GM12878 (cell line): Measurements from ENCODE around the gene ARMC9. TPM values are rescaled to one million over a fixed set of nuclear protein-coding genes. Genes with fewer than 3 reads are reported as not detected.

Experiments
- ATAC-seq: fragments of 200-7000 bp; cut with Tn5 transposase; 3 replicates; pipeline ENCODE4 v1.9.1; 2020; ENCODE audit warnings: mild to moderate bottlenecking, moderate library complexity
- BruUV-seq: library from RNA; stranded (reverse); fragments of 400-500 nt; replicated peaks from 2 replicates; lab custom pipeline; 2021; lab: Mats Ljungman, UMichigan
- CTCF ChIA-PET: fragments of 300-600 bp; sonication (Branson Sonifier 250); formaldehyde crosslinking; extraction: SDS; loops from one replicate; lab custom pipeline; 2021; ENCODE audit warnings: inconsistent platforms; lab: Yijun Ruan, JAX
- POLR2A ChIA-PET: fragments of 350-600 bp; formaldehyde crosslinking; extraction: SDS; loops from one replicate; lab custom pipeline; 2021; ENCODE audit warnings: inconsistent platforms; lab: Charles Lee
- RAD21 ChIA-PET: fragments of 300-600 bp; sonication (Branson Sonifier 250); formaldehyde crosslinking; loops from one replicate; lab custom pipeline; 2023; ENCODE audit warnings: antibody characterized with exemption; ENCODE audit not compliant: unreplicated experiment; lab: Charles Lee
- SMC1A ChIA-PET: fragments of 300-600 bp; sonication (Branson Sonifier 250); formaldehyde crosslinking; loops from one replicate; lab custom pipeline; 2023; ENCODE audit not compliant: unreplicated experiment, uncharacterized antibody; lab: Charles Lee
- DNase-seq: peaks from one replicate; pipeline ENCODE4 v3.0.0-alpha.2; 2011; ENCODE audit warnings: low read depth, low spot score
- FAIRE-seq: peaks from 3 replicates; lab custom pipeline; 2011; peaks lifted over from hg19 to GRCh38; lab: Jason Lieb, UNC
- H2AFZ ChIP-seq: 2 replicates; pipeline ENCODE4 v1.6.0; 2011; ENCODE audit warnings: low read depth, low read length, control low read depth; ENCODE audit not compliant: control insufficient read depth
- H3K27ac ChIP-seq: 2 replicates; pipeline ENCODE4 v1.5.1; 2011; ENCODE audit warnings: control low read depth; ENCODE audit not compliant: control insufficient read depth, insufficient read depth
- H3K27me3 ChIP-seq, 2 experiments: replicated peaks in 1 of 2; 2 replicates each; pipeline versions ENCODE4 v1.6.0 to v1.6.1; 2011; ENCODE audit warnings: low read length in 1 of 2; ENCODE audit not compliant: control insufficient read depth in 2 of 2, insufficient read depth in 2 of 2
- H3K36me3 ChIP-seq, 2 experiments: 2 replicates each; pipeline ENCODE4 v1.5.1; 2011; ENCODE audit warnings: low read length in 1 of 2; ENCODE audit not compliant: control insufficient read depth in 2 of 2, insufficient read depth in 2 of 2
- H3K4me1 ChIP-seq: 2 replicates; pipeline ENCODE4 v1.6.1; 2011; ENCODE audit warnings: mild to moderate bottlenecking, low read length, moderate library complexity, mixed read lengths; ENCODE audit not compliant: control insufficient read depth, insufficient read depth
- H3K4me2 ChIP-seq: 2 replicates; pipeline ENCODE4 v1.6.0; 2011; ENCODE audit warnings: control low read depth; ENCODE audit not compliant: control insufficient read depth, insufficient read depth
- H3K4me3 ChIP-seq: fragments of 200-600 bp; sonication (generic); 2 replicates; pipeline ENCODE4 v1.5.1; 2016
- H3K79me2 ChIP-seq: 2 replicates; pipeline ENCODE4 v1.6.0; 2011; ENCODE audit warnings: low read length; ENCODE audit not compliant: control insufficient read depth, insufficient read depth
- H3K9ac ChIP-seq: 2 replicates; pipeline ENCODE4 v1.8.0; 2011; ENCODE audit warnings: low read length, control low read depth, mixed read lengths; ENCODE audit not compliant: control insufficient read depth, insufficient read depth
- H3K9me3 ChIP-seq: replicated peaks from 3 replicates; pipeline ENCODE4 v1.5.1; 2011; ENCODE audit warnings: mild to moderate bottlenecking, low read length; ENCODE audit not compliant: control insufficient read depth, insufficient read depth
- H4K20me1 ChIP-seq: 2 replicates; pipeline ENCODE4 v1.6.0; 2011; ENCODE audit not compliant: control insufficient read depth, insufficient read depth
- BHLHE40 ChIP-seq, 2 experiments: fragments of 450-650 bp in 1 of 2; IDR thresholded peaks; 2 replicates each; pipeline ENCODE4 v1.6.1; 2011 to 2017; ENCODE audit warnings: low read depth in 2 of 2, borderline replicate concordance in 1 of 2, improper control_type of control experiment in 1 of 2, low read length in 1 of 2, mild to moderate bottlenecking in 1 of 2
- CHD1 ChIP-seq: IDR thresholded peaks from 2 replicates; pipeline ENCODE4 v1.6.1; 2012; ENCODE audit warnings: low read depth, low read length, improper control_type of control experiment
- MTA3 ChIP-seq: IDR thresholded peaks from 2 replicates; pipeline ENCODE4 v1.6.1; 2012; ENCODE audit warnings: low read length, inconsistent platforms, borderline replicate concordance
- NFYB ChIP-seq: IDR thresholded peaks from 2 replicates; pipeline ENCODE4 v1.6.1; 2011; ENCODE audit warnings: low read depth, mild to moderate bottlenecking, low read length, improper control_type of control experiment, moderate library complexity; ENCODE audit not compliant: insufficient read depth
- RAD51 ChIP-seq: fragments of 450-650 bp; IDR thresholded peaks from 2 replicates; pipeline ENCODE4 v1.6.1; 2016; ENCODE audit warnings: moderate library complexity, mild to moderate bottlenecking, inconsistent platforms
- TCF3 ChIP-seq: IDR thresholded peaks from 2 replicates; pipeline ENCODE4 v1.6.1; 2012; ENCODE audit warnings: low read depth, mild to moderate bottlenecking, low read length, borderline replicate concordance; ENCODE audit not compliant: insufficient read depth
- ZNF24 ChIP-seq: fragments of 450-650 bp; IDR thresholded peaks from 2 replicates; pipeline ENCODE4 v1.6.1; 2017; ENCODE audit warnings: antibody characterized with exemption, mild to moderate bottlenecking
- WGBS: methylation state at CpG from one replicate; pipeline ENCODE4 v1.1.6; 2016; ENCODE audit warnings: low lambda C conversion rate; ENCODE audit not compliant: insufficient replicate concordance, insufficient coverage; ENCODE audit errors: missing lambda C conversion rate; 5-methylcytosine and 5-hydroxymethylcytosine counted together
- in situ Hi-C: fragments of 300-500 bp; cut with MboI; formaldehyde crosslinking; loops from 9 replicates; pipeline ENCODE4 v1.14.3; 2018; ENCODE audit warnings: mixed read lengths
- intact Hi-C: fragments of 100-400 bp; cut with micrococcal nuclease; formaldehyde crosslinking; loops from one replicate; pipeline ENCODE4 v1.14.2; 2022; ENCODE audit not compliant: unreplicated experiment
- polyA plus RNA-seq, 11 experiments: library from polyadenylated mRNA; depleted of rRNA in 4 of 11; unstranded in 6 of 11; stranded (reverse) in 5 of 11; fragments of >200 nt; fragmentation: Nextera tagmentation in 4 of 11; fragmentation: Illumina TruSeq in 1 of 11; extraction: Ambion mirVana in 4 of 11; extraction: Trizol in 1 of 11; gene quantifications; 1 replicate in 1 of 11; 2 replicates in 10 of 11; pipeline versions ENCODE4 v1.2.1 to v1.2.3, GENCODE V29; 2011 to 2016; ENCODE audit warnings: inconsistent platforms in 2 of 11, missing spikeins in 2 of 11, low read depth in 1 of 11
- total RNA-seq, 4 experiments: library from RNA; depleted of rRNA in 3 of 4; stranded (reverse); fragments of >200 nt in 3 of 4; fragmentation: Illumina TruSeq in 1 of 4; extraction: Trizol in 1 of 4; gene quantifications; 2 replicates each; pipeline versions ENCODE4 v1.2.1 to v1.2.3, GENCODE V29; 2013 to 2021
- TF ChIP-seq, protein P1 (sequence below): IDR thresholded peaks from 2 replicates; pipeline ENCODE4 v1.6.1; 2012; ENCODE audit warnings: low read depth, low read length, improper control_type of control experiment
- TF ChIP-seq, protein P2 (sequence below): IDR thresholded peaks from 2 replicates; pipeline ENCODE4 v1.6.1; 2012; ENCODE audit warnings: mild to moderate bottlenecking, low read depth, low read length

ARMC9 gene
- total and polyA plus RNA-seq, 10 of the 15 experiments (the other 5 are each of a cell fraction or from before 2014, with no cell fraction given): 3.8 to 21.8 (median 10.4) TPM

DNA sequence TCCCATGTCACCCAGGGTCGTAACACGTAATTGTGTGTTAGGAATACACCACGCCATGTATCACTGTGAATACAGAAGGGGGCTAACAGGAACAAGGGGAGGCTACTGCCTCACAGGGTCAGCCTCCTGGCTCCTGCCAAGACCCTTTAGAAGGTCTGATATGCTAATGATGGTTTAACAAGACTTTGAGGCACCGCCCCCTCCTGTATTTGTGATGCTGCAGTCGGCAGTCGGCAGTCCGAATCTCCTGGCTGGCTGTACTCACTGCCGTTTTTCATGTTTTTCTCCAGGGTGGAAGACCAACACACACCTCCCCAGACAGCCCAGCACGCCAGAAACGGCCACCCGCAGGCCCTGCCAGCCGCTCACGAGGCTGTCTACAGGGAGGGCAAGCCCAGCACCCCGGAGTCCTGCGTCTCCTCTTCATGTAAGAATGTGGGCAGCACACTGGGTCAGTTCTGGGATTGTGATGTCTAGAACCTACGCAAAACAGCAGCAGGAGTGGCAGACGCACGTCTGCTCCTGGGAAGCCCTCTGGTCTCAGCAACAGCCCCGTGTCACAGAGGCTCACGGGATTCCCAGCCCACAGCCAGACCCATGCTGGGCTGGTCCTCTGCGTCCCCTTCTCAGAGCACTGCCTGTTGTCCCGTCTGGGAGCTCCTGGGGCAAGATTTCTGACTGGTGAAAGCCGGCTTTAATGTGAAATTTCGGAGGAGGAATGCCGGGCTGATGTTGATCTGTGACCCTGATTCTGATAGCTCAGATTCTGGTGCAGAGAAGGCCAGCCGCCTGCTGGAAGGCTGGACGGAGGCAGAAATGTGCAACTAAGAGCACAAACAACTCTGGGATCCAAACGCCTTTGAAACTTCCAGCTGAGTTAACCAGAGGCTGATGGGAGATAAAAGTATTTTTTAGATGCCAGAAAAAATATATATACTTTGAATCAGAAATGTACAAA, 157.4 kb downstream of the ARMC9 start:
- no peaks in the 10 kb centered on the region for H3K27me3 ChIP-seq
- H3K79me2 ChIP-seq: no peaks in the 10 kb centered on the region
- H3K4me1 ChIP-seq: no peaks in the 10 kb centered on the region; the same call in 1 of the 2 replicates
- H4K20me1 ChIP-seq: no peaks in the 10 kb centered on the region
- H3K27ac ChIP-seq: no peak overlapping the region
- H3K9ac ChIP-seq: no peak overlapping the region
- no peak overlapping the region for H2AFZ ChIP-seq
- ChIA-PET CTCF (interaction anchor here (1.3 kb wide), 1 partner anchor 36 kb away, joined by 3 read pairs; no protein-coding TSS in a partner anchor), SMC1A (interaction anchor here (0.8 kb wide), 1 partner anchor 19 kb away, joined by 4 read pairs; no protein-coding TSS in a partner anchor), POLR2A (no interaction called here), RAD21 (no interaction called here)
- no peak overlapping the region for H3K4me3 ChIP-seq
- no peak for TF ChIP-seq RAD51
- no peak for TF ChIP-seq TCF3
- TF ChIP-seq NFYB: no peak
- TF ChIP-seq MTA3: no peak
- no peak for TF ChIP-seq BHLHE40 (IDR thresholded peaks at IDR 0.05; ENCODE audit: borderline replicate concordance in 1 of 2, low read depth in 2 of 2, low read length in 1 of 2)
- TF ChIP-seq, protein P1, sequence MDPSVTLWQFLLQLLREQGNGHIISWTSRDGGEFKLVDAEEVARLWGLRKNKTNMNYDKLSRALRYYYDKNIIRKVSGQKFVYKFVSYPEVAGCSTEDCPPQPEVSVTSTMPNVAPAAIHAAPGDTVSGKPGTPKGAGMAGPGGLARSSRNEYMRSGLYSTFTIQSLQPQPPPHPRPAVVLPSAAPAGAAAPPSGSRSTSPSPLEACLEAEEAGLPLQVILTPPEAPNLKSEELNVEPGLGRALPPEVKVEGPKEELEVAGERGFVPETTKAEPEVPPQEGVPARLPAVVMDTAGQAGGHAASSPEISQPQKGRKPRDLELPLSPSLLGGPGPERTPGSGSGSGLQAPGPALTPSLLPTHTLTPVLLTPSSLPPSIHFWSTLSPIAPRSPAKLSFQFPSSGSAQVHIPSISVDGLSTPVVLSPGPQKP: no peak
- no peak for TF ChIP-seq ZNF24
- TF ChIP-seq, protein P2, sequence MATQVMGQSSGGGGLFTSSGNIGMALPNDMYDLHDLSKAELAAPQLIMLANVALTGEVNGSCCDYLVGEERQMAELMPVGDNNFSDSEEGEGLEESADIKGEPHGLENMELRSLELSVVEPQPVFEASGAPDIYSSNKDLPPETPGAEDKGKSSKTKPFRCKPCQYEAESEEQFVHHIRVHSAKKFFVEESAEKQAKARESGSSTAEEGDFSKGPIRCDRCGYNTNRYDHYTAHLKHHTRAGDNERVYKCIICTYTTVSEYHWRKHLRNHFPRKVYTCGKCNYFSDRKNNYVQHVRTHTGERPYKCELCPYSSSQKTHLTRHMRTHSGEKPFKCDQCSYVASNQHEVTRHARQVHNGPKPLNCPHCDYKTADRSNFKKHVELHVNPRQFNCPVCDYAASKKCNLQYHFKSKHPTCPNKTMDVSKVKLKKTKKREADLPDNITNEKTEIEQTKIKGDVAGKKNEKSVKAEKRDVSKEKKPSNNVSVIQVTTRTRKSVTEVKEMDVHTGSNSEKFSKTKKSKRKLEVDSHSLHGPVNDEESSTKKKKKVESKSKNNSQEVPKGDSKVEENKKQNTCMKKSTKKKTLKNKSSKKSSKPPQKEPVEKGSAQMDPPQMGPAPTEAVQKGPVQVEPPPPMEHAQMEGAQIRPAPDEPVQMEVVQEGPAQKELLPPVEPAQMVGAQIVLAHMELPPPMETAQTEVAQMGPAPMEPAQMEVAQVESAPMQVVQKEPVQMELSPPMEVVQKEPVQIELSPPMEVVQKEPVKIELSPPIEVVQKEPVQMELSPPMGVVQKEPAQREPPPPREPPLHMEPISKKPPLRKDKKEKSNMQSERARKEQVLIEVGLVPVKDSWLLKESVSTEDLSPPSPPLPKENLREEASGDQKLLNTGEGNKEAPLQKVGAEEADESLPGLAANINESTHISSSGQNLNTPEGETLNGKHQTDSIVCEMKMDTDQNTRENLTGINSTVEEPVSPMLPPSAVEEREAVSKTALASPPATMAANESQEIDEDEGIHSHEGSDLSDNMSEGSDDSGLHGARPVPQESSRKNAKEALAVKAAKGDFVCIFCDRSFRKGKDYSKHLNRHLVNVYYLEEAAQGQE: no peak
- TF ChIP-seq CHD1: no peak
- whole genome bisulfite sequencing: 71% methylated on average over 28 of the region's 28 CpGs
- intact Hi-C loops (no loop called here), in situ Hi-C loops (no loop called here)
- FAIRE-seq (no peak), ATAC-seq (no peak), DNase-seq (no peak)
- no TSS peak for BruUV-seq
- H3K36me3 ChIP-seq: no peaks in the 10 kb centered on the region
- H3K4me2 ChIP-seq: no peak overlapping the region
- no peaks in the 10 kb centered on the region for H3K9me3 ChIP-seq
